PFSK-1 (cell line): ENCODE results near the gene MYO1G.

Experiments
- FOXP2 ChIP-seq: optimal IDR thresholded peaks from 2 replicates; pipeline ENCODE3; 2011; ENCODE audit warnings: borderline replicate concordance, control low read depth, inconsistent platforms; ENCODE audit not compliant: insufficient read depth; ENCODE audit errors: extremely low read length, extremely low read depth
- POLR2AphosphoS5 ChIP-seq: IDR thresholded peaks from 2 replicates; pipeline ENCODE4 v1.6.1; 2012; ENCODE audit warnings: low read depth, mild to moderate bottlenecking, control low read depth, low read length, moderate library complexity
- SIN3A ChIP-seq: IDR thresholded peaks from 2 replicates; pipeline ENCODE4 v1.6.1; 2012; ENCODE audit warnings: mild to moderate bottlenecking, low read length, moderate library complexity, borderline replicate concordance; ENCODE audit not compliant: insufficient read depth
- TAF1 ChIP-seq: IDR thresholded peaks from 2 replicates; pipeline ENCODE4 v1.6.1; 2012; ENCODE audit warnings: low read length, control low read depth, borderline replicate concordance; ENCODE audit not compliant: insufficient read depth
- TF ChIP-seq, protein P1 (sequence below), 2 experiments: IDR thresholded peaks; 2 replicates each; pipeline versions ENCODE4 v1.6.1 to v1.8.0; 2011 to 2012; ENCODE audit warnings: low read depth in 2 of 2, low read length in 2 of 2, control low read depth in 1 of 2, inconsistent platforms in 1 of 2, mild to moderate bottlenecking in 1 of 2, moderate library complexity in 1 of 2; ENCODE audit not compliant: insufficient read depth in 1 of 2

MYO1G gene

DNA sequence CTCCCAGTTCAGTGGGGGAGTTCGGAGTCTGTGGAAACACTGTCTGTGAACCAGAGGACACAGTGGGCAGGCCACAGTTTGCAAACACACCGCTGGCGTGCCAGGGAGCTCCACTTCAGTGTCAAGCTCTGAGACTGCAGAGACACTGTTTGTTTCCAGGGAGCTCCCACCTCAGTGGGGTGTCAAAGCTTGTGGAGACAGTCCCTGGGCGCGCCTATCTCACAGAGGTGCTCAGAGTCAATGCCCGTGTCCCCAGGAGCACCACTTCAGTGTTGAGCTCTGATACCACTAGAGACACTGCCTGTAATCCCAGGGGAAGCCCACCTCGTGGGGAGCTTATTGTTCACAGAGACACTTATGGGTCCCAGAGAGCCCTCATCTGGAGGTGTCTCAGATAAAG, 4.3 kb downstream of the MYO1G start:
- no peak for TF ChIP-seq SIN3A

DNA sequence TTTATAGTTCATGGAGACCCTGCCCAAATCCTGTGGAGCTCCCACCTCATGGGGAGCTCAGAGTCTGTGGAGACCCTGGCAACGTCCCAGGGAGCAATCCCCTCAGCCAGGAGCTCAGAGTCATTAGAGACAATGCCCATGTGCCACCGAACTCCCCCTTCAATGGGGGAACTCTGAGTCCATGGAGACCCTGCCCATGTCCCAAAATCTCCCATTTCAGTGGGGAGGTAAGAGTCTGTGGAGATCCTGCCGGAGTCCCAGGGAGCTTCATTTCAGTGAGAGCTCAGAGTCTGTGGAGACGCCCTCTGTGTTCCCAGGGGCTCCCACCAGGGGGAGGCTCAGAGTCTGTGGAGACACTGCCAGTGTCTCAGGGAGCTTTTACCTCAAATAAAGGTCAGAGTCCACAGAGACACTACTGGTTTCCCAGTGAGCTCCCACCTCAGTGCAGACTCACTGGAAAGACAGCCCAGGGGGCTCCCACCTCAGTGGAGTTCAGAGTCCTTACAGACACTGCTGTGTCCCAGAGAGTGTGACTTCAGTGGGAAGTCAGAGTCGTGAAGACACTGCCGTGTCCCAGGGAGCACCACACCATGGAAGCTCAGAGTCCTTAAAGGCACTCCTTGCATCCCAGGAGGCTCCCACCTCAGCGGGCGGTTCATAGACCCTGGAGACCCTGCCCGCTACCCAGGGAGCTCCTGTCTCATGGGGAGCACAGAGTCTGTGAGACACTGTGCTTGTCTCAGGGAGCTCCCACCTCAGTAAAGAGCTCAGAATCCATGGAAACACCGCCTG, 5.0 kb downstream of the MYO1G start:
- TF ChIP-seq POLR2AphosphoS5 (no peak), FOXP2 (no peak), TAF1 (no peak), SIN3A (no peak)
- TF ChIP-seq, protein P1, sequence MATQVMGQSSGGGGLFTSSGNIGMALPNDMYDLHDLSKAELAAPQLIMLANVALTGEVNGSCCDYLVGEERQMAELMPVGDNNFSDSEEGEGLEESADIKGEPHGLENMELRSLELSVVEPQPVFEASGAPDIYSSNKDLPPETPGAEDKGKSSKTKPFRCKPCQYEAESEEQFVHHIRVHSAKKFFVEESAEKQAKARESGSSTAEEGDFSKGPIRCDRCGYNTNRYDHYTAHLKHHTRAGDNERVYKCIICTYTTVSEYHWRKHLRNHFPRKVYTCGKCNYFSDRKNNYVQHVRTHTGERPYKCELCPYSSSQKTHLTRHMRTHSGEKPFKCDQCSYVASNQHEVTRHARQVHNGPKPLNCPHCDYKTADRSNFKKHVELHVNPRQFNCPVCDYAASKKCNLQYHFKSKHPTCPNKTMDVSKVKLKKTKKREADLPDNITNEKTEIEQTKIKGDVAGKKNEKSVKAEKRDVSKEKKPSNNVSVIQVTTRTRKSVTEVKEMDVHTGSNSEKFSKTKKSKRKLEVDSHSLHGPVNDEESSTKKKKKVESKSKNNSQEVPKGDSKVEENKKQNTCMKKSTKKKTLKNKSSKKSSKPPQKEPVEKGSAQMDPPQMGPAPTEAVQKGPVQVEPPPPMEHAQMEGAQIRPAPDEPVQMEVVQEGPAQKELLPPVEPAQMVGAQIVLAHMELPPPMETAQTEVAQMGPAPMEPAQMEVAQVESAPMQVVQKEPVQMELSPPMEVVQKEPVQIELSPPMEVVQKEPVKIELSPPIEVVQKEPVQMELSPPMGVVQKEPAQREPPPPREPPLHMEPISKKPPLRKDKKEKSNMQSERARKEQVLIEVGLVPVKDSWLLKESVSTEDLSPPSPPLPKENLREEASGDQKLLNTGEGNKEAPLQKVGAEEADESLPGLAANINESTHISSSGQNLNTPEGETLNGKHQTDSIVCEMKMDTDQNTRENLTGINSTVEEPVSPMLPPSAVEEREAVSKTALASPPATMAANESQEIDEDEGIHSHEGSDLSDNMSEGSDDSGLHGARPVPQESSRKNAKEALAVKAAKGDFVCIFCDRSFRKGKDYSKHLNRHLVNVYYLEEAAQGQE (IDR thresholded peaks at IDR 0.05; ENCODE audit: insufficient read depth in 1 of 2, low read depth in 2 of 2, low read length in 2 of 2) = no peak

GRCh38 chr7:44972562-44972961, 6.3 kb downstream of the MYO1G start:
- TF ChIP-seq FOXP2 (no peak), TAF1 (no peak), SIN3A (no peak), POLR2AphosphoS5 (no peak)
- TF ChIP-seq, protein P1 (IDR thresholded peaks at IDR 0.05; ENCODE audit: insufficient read depth in 1 of 2, low read depth in 2 of 2, low read length in 2 of 2) = no peak

DNA sequence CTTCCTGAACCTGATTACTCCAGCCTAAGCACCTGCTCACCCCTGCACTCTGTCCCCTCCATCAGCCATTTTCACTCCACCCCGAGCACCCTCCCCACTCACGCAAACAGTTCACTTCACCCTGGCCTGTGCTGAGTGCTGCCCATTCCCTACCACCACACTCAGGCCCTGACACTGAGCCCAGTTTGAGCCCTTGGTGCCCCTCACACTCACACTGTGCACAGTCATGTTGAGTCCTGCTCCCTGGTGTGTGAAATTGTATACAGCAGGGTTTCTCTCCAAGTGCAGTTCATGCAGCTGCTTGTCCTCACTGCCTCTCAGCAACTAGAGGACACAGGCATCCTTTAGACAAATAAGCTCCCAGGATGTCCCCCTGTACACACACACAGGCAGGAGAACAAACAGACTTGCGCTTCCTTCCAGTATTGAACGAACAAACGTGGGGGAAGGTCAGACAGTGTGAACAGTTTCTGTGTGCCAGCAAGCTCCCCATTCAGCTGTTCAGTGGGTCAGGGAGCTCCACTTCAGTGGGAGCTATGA, 6.8 kb downstream of the MYO1G start:
- no peak for TF ChIP-seq SIN3A
- TF ChIP-seq TAF1 = no peak
- no peak for TF ChIP-seq POLR2AphosphoS5
- TF ChIP-seq, protein P1 (IDR thresholded peaks at IDR 0.05; ENCODE audit: insufficient read depth in 1 of 2, low read depth in 2 of 2, low read length in 2 of 2) = no peak
- no peak for TF ChIP-seq FOXP2

DNA sequence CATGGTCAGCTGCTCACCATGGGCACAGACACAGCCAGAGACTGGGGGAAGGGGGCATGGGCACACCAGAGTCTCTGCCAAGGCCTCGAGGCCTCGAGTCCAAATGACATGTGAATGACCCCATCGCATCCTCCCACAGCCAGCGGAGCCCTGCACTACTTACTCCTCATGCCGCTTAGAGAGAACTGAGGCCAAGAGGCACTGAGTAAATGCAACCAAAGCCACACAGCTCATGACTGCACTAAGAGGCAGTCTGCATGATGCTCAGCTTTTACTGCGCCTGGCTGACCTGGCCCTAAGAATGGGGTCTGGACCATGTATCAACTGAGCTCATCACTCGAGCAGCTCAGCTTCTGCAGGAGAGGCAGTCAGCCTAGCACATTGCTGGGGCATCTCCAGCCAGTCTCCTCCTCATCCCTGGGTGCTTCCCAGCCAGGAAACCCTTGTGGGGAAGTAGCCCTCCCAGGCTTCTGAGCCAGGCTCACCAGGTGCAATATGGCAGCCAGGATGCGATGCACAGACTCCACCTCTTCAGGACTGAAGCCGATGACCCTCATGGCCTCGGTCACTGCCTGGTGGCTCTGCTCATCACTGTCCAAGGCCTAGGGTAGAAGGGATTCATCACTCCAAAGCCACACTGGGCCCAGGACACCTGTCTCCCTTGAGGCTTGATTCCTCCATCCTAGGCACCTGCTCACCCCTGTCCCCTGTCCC, 7.5 kb downstream of the MYO1G start:
- TF ChIP-seq, protein P1 (IDR thresholded peaks at IDR 0.05; ENCODE audit: insufficient read depth in 1 of 2, low read depth in 2 of 2, low read length in 2 of 2) = no peak
- TF ChIP-seq TAF1 (no peak), SIN3A (no peak), POLR2AphosphoS5 (no peak), FOXP2 (no peak)
